Fibroblast of lung (primary cell): Measurements from ENCODE around the gene NCEH1. TPM values are rescaled to one million over a fixed set of nuclear protein-coding genes. Genes with fewer than 3 reads are reported as not detected.

Experiments
- DNase-seq, 2 donors: peaks; one replicate each; pipeline versions ENCODE4 v3.0.0 to v3.0.0-alpha.2; 2010; ENCODE audit warnings: low read depth in 2 of 2
- H2AFZ ChIP-seq: 2 replicates; pipeline ENCODE4 v1.5.1; 2012; ENCODE audit warnings: low read length, control low read depth, inconsistent platforms
- H3K27ac ChIP-seq: 2 replicates; pipeline ENCODE4 v1.5.1; 2011; ENCODE audit warnings: low read length, control low read depth; ENCODE audit not compliant: insufficient read depth
- H3K27me3 ChIP-seq: 2 replicates; pipeline ENCODE4 v1.5.1; 2011; ENCODE audit warnings: mild to moderate bottlenecking, low read length; ENCODE audit not compliant: control insufficient read depth, insufficient read depth
- H3K36me3 ChIP-seq: 2 replicates; pipeline ENCODE4 v1.5.1; 2011; ENCODE audit warnings: low read length; ENCODE audit not compliant: control insufficient read depth, insufficient read depth
- H3K4me1 ChIP-seq: 2 replicates; pipeline ENCODE4 v1.5.1; 2011; ENCODE audit warnings: low read length; ENCODE audit not compliant: control insufficient read depth, insufficient read depth; ENCODE audit errors: extremely low read depth
- H3K4me2 ChIP-seq: 2 replicates; pipeline ENCODE4 v1.5.1; 2011; ENCODE audit warnings: low read length, control low read depth; ENCODE audit not compliant: insufficient read depth; ENCODE audit errors: extremely low read depth
- H3K4me3 ChIP-seq, 4 experiments: fragments of 200-600 bp in 1 of 4; sonication (generic) in 1 of 4; replicated peaks in 1 of 4; 2 replicates each; pipeline ENCODE4 v1.5.1; 2011 to 2016; ENCODE audit warnings: low read length in 4 of 4, low read depth in 3 of 4, mild to moderate bottlenecking in 3 of 4, control low read depth in 2 of 4, inconsistent platforms in 1 of 4, mixed read lengths in 1 of 4; ENCODE audit not compliant: insufficient read depth in 1 of 4; ENCODE audit errors: control extremely low read depth in 1 of 4
- H3K79me2 ChIP-seq: 2 replicates; pipeline ENCODE4 v1.5.1; 2012; ENCODE audit warnings: mild to moderate bottlenecking, low read length, inconsistent platforms; ENCODE audit not compliant: control insufficient read depth, insufficient read depth
- H3K9ac ChIP-seq: 2 replicates; pipeline ENCODE4 v1.5.1; 2011; ENCODE audit warnings: mild to moderate bottlenecking, low read length, control low read depth; ENCODE audit not compliant: insufficient read depth
- H3K9me3 ChIP-seq: 2 replicates; pipeline ENCODE4 v1.5.1; 2012; ENCODE audit warnings: low read depth, low read length; ENCODE audit not compliant: control insufficient read depth, insufficient read depth
- H4K20me1 ChIP-seq: 2 replicates; pipeline ENCODE4 v1.5.1; 2011; ENCODE audit warnings: low read length; ENCODE audit not compliant: control insufficient read depth, insufficient read depth; ENCODE audit errors: extremely low read depth
- EZH2 ChIP-seq: IDR thresholded peaks from 2 replicates; pipeline ENCODE4 v1.5.1; 2012; ENCODE audit warnings: low read length, control low read depth, mild to moderate bottlenecking; ENCODE audit errors: missing control alignments
- polyA plus RNA-seq, 2 donors: library from polyadenylated mRNA; depleted of rRNA in 1 of 2; stranded (reverse) in 1 of 2; unstranded in 1 of 2; fragments of >200 nt; gene quantifications; 2 replicates each; pipeline ENCODE4 v1.2.1, GENCODE V29; 2011 to 2012; ENCODE audit warnings: missing spikeins in 1 of 2
- total RNA-seq: library from RNA; depleted of rRNA; stranded (reverse); fragments of >200 nt; gene quantifications from 2 replicates; pipeline ENCODE4 v1.2.1, GENCODE V29; 2014
- TF ChIP-seq, protein P1 (sequence below), 2 donors: IDR thresholded peaks in 1 of 2; conservative IDR thresholded peaks in 1 of 2; 1 replicate in 1 of 2; 2 replicates in 1 of 2; pipeline ENCODE4 v1.5.1; 2011 to 2012; ENCODE audit warnings: low read length in 2 of 2, control low read depth in 1 of 2, inconsistent platforms in 1 of 2, low read depth in 1 of 2, mild to moderate bottlenecking in 1 of 2

NCEH1 gene
- total and polyA plus RNA-seq, 2 donors (not counting 1 experiment from before 2014, with no cell fraction given): 9.9 to 11.4 TPM

DNA sequence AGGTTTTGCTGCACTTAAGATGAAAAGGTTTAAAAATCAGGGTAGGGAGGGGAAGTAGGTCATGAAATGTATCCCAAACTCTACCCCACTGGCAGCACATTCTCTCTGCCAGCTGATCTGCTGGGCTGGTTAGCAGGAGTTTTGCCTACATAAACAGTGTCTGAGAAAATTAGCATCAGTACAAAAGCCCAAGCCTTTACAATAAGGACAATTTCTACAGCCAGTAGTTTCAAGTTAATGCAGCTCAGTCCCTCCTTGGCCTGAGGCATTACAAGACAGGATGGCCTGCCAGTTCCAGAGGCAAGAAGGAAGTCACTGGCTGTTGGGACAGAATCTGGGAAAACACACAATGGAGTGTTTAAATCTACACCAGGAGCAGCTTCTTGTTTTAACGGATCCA is 32.8 kb downstream of the NCEH1 start:
- DNase-seq: peak in 1 of 2 donors; percentile 1
- Histone ChIP-seq H3K27ac (peak overlapping the region; percentile 38), H3K9me3 (no peaks in the 10 kb centered on the region)

DNA sequence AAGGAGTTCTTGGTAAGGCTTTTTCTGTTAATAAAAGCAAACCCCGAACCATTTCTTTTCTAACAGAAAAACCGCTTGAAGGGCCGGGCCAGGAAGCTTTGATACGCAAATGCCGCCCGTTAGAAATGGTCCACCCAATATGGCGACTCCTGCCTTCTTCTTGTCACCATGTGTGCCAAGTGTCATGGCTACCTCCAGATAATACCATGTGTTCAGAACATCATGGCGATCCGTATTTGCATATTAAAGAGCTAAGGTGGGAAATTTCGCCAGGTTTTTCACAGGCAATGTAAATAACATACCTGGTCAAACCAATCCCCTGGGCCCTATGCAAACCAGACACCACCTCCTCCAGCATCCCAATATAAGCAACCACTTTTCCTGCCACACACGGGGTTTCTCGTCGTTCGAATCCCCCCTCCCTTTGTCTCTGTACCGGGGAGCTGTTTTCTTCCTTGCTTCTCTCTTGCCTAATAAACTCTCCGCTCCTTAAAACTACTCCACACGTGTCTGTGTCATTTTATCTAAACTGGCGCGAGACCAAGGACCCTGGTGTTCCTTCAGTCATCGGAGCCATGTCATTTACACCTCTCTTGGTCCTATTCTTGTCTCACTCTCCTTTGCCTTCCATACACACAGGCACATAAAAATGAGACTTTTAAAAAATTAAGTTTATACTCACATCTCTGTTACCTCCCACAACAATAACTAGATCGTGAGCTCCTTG is 34.5 kb downstream of the NCEH1 start:
- H4K20me1 ChIP-seq: no peaks in the 10 kb centered on the region
- DNase-seq: no peak
- H3K4me1 ChIP-seq: peaks cover 21% of the 10 kb centered on the region
- H2AFZ ChIP-seq: no peak overlapping the region
- no peak overlapping the region for H3K4me3 ChIP-seq
- peaks cover 75% of the 10 kb centered on the region for H3K79me2 ChIP-seq
- no peaks in the 10 kb centered on the region for H3K9me3 ChIP-seq
- no peak for TF ChIP-seq EZH2
- TF ChIP-seq, protein P1, sequence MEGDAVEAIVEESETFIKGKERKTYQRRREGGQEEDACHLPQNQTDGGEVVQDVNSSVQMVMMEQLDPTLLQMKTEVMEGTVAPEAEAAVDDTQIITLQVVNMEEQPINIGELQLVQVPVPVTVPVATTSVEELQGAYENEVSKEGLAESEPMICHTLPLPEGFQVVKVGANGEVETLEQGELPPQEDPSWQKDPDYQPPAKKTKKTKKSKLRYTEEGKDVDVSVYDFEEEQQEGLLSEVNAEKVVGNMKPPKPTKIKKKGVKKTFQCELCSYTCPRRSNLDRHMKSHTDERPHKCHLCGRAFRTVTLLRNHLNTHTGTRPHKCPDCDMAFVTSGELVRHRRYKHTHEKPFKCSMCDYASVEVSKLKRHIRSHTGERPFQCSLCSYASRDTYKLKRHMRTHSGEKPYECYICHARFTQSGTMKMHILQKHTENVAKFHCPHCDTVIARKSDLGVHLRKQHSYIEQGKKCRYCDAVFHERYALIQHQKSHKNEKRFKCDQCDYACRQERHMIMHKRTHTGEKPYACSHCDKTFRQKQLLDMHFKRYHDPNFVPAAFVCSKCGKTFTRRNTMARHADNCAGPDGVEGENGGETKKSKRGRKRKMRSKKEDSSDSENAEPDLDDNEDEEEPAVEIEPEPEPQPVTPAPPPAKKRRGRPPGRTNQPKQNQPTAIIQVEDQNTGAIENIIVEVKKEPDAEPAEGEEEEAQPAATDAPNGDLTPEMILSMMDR (conservative IDR thresholded peaks at IDR 0.05 in 1 of 2, IDR thresholded peaks at IDR 0.05 in 1 of 2; ENCODE audit: low read depth in 1 of 2, low read length in 2 of 2): no peak
- no peaks in the 10 kb centered on the region for H3K36me3 ChIP-seq
- no peak overlapping the region for H3K9ac ChIP-seq
- H3K27ac ChIP-seq: peak overlapping the region; percentile 69
- no peaks in the 10 kb centered on the region for H3K27me3 ChIP-seq
- peak overlapping the region; percentile 34 for H3K4me2 ChIP-seq

More for the DNA sequence above, 32.8 kb downstream of the NCEH1 start:
- Histone ChIP-seq H2AFZ (peak overlapping the region; percentile 23), H3K4me2 (no peak overlapping the region), H3K4me1 (peaks cover 17% of the 10 kb centered on the region), H3K27me3 (no peaks in the 10 kb centered on the region), H3K36me3 (no peaks in the 10 kb centered on the region), H3K79me2 (peaks cover 75% of the 10 kb centered on the region), H3K9ac (no peak overlapping the region), H3K4me3 (no peak overlapping the region), H4K20me1 (no peaks in the 10 kb centered on the region)
- TF ChIP-seq, protein P1 (conservative IDR thresholded peaks at IDR 0.05 in 1 of 2, IDR thresholded peaks at IDR 0.05 in 1 of 2; ENCODE audit: low read depth in 1 of 2, low read length in 2 of 2): no peak
- no peak for TF ChIP-seq EZH2

DNA sequence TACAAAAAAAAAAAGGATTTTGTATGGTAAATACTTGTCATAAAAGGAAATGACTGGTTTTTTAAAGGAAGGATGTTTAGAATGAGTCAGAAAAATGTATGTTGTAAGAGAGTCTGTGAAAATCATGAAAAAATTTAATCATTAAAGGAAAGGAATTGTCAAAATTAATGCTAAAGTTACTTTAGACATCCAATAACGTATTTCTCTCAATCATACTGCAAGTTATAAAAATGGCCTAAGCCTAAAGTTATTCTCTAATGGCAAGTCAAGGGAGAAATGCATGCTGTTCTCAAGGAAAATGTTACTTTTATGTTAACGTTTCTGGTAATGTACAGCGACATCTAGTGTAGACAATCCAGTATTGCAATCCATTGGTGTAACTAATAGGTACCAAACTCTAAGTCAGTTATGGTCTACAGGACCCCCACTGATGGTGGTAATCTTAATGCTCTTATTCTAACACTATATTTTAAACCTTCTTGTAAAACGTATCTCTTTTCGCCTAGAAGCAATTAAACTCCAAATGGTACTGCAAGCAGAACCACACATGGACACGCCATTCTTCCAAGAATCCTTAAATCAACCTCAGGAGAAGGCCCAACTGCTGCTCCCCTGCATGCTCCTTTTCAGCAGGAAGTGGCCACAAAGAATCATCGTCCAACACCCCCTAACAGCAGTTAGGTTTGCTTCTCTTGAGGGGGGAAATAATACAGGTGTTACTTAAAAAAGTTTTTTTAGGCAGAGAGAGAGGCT is 35.2 kb downstream of the NCEH1 start:
- Histone ChIP-seq H3K36me3 (no peaks in the 10 kb centered on the region), H3K4me1 (peaks cover 21% of the 10 kb centered on the region), H3K27me3 (no peaks in the 10 kb centered on the region), H2AFZ (no peak overlapping the region), H3K27ac (no peak overlapping the region), H3K79me2 (peaks cover 70% of the 10 kb centered on the region), H4K20me1 (no peaks in the 10 kb centered on the region), H3K4me2 (no peak overlapping the region), H3K9ac (no peak overlapping the region), H3K4me3 (no peak overlapping the region), H3K9me3 (no peaks in the 10 kb centered on the region)
- DNase-seq: peak; percentile 41 to 71
- TF ChIP-seq EZH2: no peak
- TF ChIP-seq, protein P1 (conservative IDR thresholded peaks at IDR 0.05 in 1 of 2, IDR thresholded peaks at IDR 0.05 in 1 of 2; ENCODE audit: low read depth in 1 of 2, low read length in 2 of 2): peak; percentile 54 to 77
